ENCODE measurements around the gene DGLUCY.

- TF ChIP-seq CTCF (conservative IDR thresholded peaks at IDR 0.05) (no peak), ZFX (IDR thresholded peaks at IDR 0.05) (no peak)
Observed at GRCh38 chr14:91108941-91109611, 4.8 kb upstream of the DGLUCY start.
